Astrocyte (in vitro differentiated cells and primary cell): ENCODE measurements around the gene IMMP2L.

Source experiments
- CTCF ChIP-seq: IDR thresholded peaks from 2 replicates; pipeline ENCODE4 v1.5.1; 2011; ENCODE audit warnings: low read depth, mild to moderate bottlenecking, inconsistent platforms, low read length, moderate library complexity; ENCODE audit not compliant: insufficient read depth
- EZH2 ChIP-seq: IDR thresholded peaks from 2 replicates; pipeline ENCODE4 v1.6.1; 2012; ENCODE audit warnings: mild to moderate bottlenecking, low read length, inconsistent platforms; ENCODE audit not compliant: insufficient read depth

GRCh38 chr7:110881721-110882120 lies 680.6 kb downstream of the IMMP2L start:
- TF ChIP-seq CTCF (no peak), EZH2 (no peak)
